SK-N-SH treated with all-trans-retinoic acid at 6 μM for 48 hours (cell line): ENCODE data around the gene LAMB1.

Experiments used
- ATAC-seq: fragments of 200-7000 bp; cut with Tn5 transposase; 3 replicates; pipeline ENCODE4 v1.9.1; 2020; ENCODE audit warnings: mild to moderate bottlenecking, moderate library complexity
- ARNTL ChIP-seq: fragments of 450-650 bp; formaldehyde crosslinking; IDR thresholded peaks from 2 replicates; pipeline ENCODE4 v1.5.0; 2020; ENCODE audit warnings: low read depth, mild to moderate bottlenecking, moderate library complexity, borderline replicate concordance
- BACH2 ChIP-seq: fragments of 250-450 bp; sonication (Bioruptor Pico); IDR thresholded peaks from 2 replicates; pipeline ENCODE4 v1.9.0; 2021; ENCODE audit warnings: mild to moderate bottlenecking, borderline replicate concordance
- CREB5 ChIP-seq: fragments of 250-450 bp; sonication (Bioruptor Pico); IDR thresholded peaks from 2 replicates; pipeline ENCODE4 v1.5.1; 2020; ENCODE audit warnings: low read depth, mild to moderate bottlenecking, moderate library complexity
- CSDC2 ChIP-seq: fragments of 250-450 bp; sonication (Bioruptor Pico); IDR thresholded peaks from 2 replicates; pipeline ENCODE4 v1.5.0; 2020; ENCODE audit warnings: mild to moderate bottlenecking, moderate library complexity
- CSRNP3 ChIP-seq: fragments of 250-450 bp; sonication (Bioruptor Pico); IDR thresholded peaks from 2 replicates; pipeline ENCODE4 v1.5.1; 2021; ENCODE audit warnings: mild to moderate bottlenecking, moderate library complexity
- ESRRG ChIP-seq: fragments of 250-450 bp; sonication (Bioruptor Pico); IDR thresholded peaks from 2 replicates; pipeline ENCODE4 v1.6.1; 2021; ENCODE audit warnings: mild to moderate bottlenecking
- GLIS3 ChIP-seq: fragments of 250-450 bp; sonication (Bioruptor Pico); IDR thresholded peaks from 2 replicates; pipeline ENCODE4 v1.5.0; 2020; ENCODE audit warnings: mild to moderate bottlenecking, moderate library complexity
- ISL1 ChIP-seq: fragments of 250-450 bp; sonication (Bioruptor Pico); IDR thresholded peaks from 2 replicates; pipeline ENCODE4 v2.1.2; 2022; ENCODE audit warnings: mild to moderate bottlenecking, moderate library complexity
- OSR1 ChIP-seq: fragments of 250-450 bp; sonication (Bioruptor Pico); IDR thresholded peaks from 2 replicates; pipeline ENCODE4 v1.8.0; 2022; ENCODE audit warnings: moderate library complexity, mild to moderate bottlenecking, inconsistent platforms
- PATZ1 ChIP-seq: fragments of 250-450 bp; sonication (Bioruptor Pico); IDR thresholded peaks from 2 replicates; pipeline ENCODE4 v1.8.0; 2020; ENCODE audit warnings: mild to moderate bottlenecking, moderate library complexity, borderline replicate concordance
- PPARA ChIP-seq: fragments of 250-450 bp; sonication (Bioruptor Pico); IDR thresholded peaks from 2 replicates; pipeline ENCODE4 v1.5.0; 2020; ENCODE audit warnings: mild to moderate bottlenecking, borderline replicate concordance
- TOX ChIP-seq: fragments of 250-450 bp; sonication (Bioruptor Pico); IDR thresholded peaks from 2 replicates; pipeline ENCODE4 v1.8.0; 2021; ENCODE audit warnings: mild to moderate bottlenecking, moderate library complexity, borderline replicate concordance
- ZC3H10 ChIP-seq: fragments of 250-450 bp; sonication (Bioruptor Pico); IDR thresholded peaks from 2 replicates; pipeline ENCODE4 v1.5.1; 2021; ENCODE audit warnings: mild to moderate bottlenecking, moderate library complexity
- ZFP3 ChIP-seq: fragments of 250-450 bp; sonication (Bioruptor Pico); IDR thresholded peaks from 2 replicates; pipeline ENCODE4 v1.5.0; 2020; ENCODE audit warnings: mild to moderate bottlenecking, moderate library complexity
- ZFP30 ChIP-seq: fragments of 450-650 bp; formaldehyde crosslinking; IDR thresholded peaks from 2 replicates; pipeline ENCODE4 v1.5.0; 2022; ENCODE audit warnings: mild to moderate bottlenecking, moderate library complexity
- ZNF565 ChIP-seq: fragments of 450-650 bp; formaldehyde crosslinking; conservative IDR thresholded peaks from 2 replicates; pipeline ENCODE4 v1.5.0; 2020; ENCODE audit warnings: low read depth, mild to moderate bottlenecking, moderate library complexity
- ZNF70 ChIP-seq: fragments of 450-650 bp; formaldehyde crosslinking; IDR thresholded peaks from 2 replicates; pipeline ENCODE4 v1.5.0; 2020; ENCODE audit warnings: mild to moderate bottlenecking, moderate library complexity
- TF ChIP-seq, protein P1 (sequence below): fragments of 250-450 bp; sonication (Bioruptor Pico); IDR thresholded peaks from 2 replicates; pipeline ENCODE4 v1.5.0; 2020; ENCODE audit warnings: mild to moderate bottlenecking, moderate library complexity
- TF ChIP-seq, protein P2 (sequence below): fragments of 250-450 bp; sonication (Bioruptor Pico); IDR thresholded peaks from 2 replicates; pipeline ENCODE4 v1.8.0; 2021; ENCODE audit warnings: low read depth, mild to moderate bottlenecking, moderate library complexity, borderline replicate concordance

Gene LAMB1

DNA sequence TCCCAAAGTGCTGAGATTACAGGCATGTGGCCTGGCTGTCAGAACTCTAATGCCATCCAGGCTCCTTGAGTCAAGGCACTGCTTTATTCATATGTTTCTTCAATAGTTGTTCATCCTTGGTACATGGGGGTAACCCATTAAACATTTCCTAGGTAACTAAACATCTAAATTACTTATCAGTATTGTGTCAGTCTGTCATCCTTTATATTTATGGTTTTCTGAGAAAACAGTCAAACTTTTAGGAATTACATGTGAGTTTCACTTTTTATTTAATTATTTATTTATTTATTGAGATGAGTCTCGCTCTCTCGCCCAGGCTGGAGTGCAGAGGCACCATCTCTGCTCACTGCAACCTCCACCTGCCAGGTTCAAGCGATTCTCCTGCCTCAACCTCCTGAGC, 45.5 kb upstream of the LAMB1 start:
- no peak for ATAC-seq
- TF ChIP-seq ZC3H10 (CRISPR knock-in tag) (no peak), GLIS3 (CRISPR knock-in tag) (no peak), ZFP3 (CRISPR knock-in tag) (no peak), ZNF565 (CRISPR knock-in tag) (no peak), ZNF70 (no peak), OSR1 (CRISPR knock-in tag) (no peak), ZFP30 (CRISPR knock-in tag) (no peak), TOX (CRISPR knock-in tag) (no peak)

- no peak for TF ChIP-seq ISL1 (CRISPR knock-in tag)
- TF ChIP-seq, protein P1, sequence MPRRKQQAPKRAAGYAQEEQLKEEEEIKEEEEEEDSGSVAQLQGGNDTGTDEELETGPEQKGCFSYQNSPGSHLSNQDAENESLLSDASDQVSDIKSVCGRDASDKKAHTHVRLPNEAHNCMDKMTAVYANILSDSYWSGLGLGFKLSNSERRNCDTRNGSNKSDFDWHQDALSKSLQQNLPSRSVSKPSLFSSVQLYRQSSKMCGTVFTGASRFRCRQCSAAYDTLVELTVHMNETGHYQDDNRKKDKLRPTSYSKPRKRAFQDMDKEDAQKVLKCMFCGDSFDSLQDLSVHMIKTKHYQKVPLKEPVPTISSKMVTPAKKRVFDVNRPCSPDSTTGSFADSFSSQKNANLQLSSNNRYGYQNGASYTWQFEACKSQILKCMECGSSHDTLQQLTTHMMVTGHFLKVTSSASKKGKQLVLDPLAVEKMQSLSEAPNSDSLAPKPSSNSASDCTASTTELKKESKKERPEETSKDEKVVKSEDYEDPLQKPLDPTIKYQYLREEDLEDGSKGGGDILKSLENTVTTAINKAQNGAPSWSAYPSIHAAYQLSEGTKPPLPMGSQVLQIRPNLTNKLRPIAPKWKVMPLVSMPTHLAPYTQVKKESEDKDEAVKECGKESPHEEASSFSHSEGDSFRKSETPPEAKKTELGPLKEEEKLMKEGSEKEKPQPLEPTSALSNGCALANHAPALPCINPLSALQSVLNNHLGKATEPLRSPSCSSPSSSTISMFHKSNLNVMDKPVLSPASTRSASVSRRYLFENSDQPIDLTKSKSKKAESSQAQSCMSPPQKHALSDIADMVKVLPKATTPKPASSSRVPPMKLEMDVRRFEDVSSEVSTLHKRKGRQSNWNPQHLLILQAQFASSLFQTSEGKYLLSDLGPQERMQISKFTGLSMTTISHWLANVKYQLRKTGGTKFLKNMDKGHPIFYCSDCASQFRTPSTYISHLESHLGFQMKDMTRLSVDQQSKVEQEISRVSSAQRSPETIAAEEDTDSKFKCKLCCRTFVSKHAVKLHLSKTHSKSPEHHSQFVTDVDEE (CRISPR knock-in tag): no peak
- TF ChIP-seq, all 23 proteins: peak for 0
- no peak for ATAC-seq
Observed at GRCh38 chr7:108046952-108047506, 44.1 kb upstream of the LAMB1 start.

DNA sequence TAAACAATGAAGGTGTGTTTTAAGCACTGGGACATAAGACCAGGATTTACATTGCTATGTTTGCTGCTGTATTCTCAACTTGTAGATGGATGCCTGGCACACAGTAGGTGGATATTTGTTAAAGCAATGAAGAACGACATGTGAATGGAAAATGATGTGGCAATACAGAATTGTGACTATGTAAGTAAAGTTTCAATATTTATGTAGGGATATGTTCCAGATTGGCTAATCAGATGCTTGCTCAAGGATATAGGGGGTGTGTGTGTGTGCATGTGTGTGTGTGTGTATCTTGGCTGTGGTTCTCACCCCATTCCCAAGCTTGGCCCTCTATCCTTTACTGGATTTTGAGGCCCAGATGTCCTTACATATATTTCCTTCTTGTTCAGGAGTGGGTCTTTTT, 42.7 kb upstream of the LAMB1 start:
- TF ChIP-seq ZFP30 (CRISPR knock-in tag): no peak
- TF ChIP-seq ARNTL: no peak
- TF ChIP-seq CSRNP3 (CRISPR knock-in tag): no peak
- TF ChIP-seq, protein P1 (CRISPR knock-in tag): no peak
- no peak for TF ChIP-seq PATZ1 (CRISPR knock-in tag)
- TF ChIP-seq OSR1 (CRISPR knock-in tag): no peak
- TF ChIP-seq, protein P2, sequence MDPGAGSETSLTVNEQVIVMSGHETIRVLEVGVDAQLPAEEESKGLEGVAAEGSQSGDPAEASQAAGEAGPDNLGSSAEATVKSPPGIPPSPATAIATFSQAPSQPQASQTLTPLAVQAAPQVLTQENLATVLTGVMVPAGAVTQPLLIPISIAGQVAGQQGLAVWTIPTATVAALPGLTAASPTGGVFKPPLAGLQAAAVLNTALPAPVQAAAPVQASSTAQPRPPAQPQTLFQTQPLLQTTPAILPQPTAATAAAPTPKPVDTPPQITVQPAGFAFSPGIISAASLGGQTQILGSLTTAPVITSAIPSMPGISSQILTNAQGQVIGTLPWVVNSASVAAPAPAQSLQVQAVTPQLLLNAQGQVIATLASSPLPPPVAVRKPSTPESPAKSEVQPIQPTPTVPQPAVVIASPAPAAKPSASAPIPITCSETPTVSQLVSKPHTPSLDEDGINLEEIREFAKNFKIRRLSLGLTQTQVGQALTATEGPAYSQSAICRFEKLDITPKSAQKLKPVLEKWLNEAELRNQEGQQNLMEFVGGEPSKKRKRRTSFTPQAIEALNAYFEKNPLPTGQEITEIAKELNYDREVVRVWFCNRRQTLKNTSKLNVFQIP: no peak
- no peak for TF ChIP-seq CSDC2 (CRISPR knock-in tag)
- TF ChIP-seq ZNF70: no peak
- TF ChIP-seq ZNF565 (CRISPR knock-in tag): no peak
- TF ChIP-seq BACH2 (CRISPR knock-in tag): no peak
- TF ChIP-seq ZFP3 (CRISPR knock-in tag): no peak
- TF ChIP-seq GLIS3 (CRISPR knock-in tag): no peak
- no peak for TF ChIP-seq ZC3H10 (CRISPR knock-in tag)
- no peak for TF ChIP-seq PPARA
- TF ChIP-seq ESRRG: no peak
- no peak for TF ChIP-seq CREB5 (CRISPR knock-in tag)
- TF ChIP-seq, all 23 proteins: peak for 0
- ATAC-seq: peak; percentile 19; the same call in 1 of the 3 replicates
